Stimulated activated CD8-positive, alpha-beta memory T cell treated with anti-CD3 and anti-CD28 coated beads, Interleukin-4, amount 100 ng/mL, for 4 hours (primary cell): ENCODE results near the gene TBC1D14.

Experiments used
- DNase-seq, 2 donors: peaks; one replicate each; pipeline ENCODE4 v3.0.0-alpha.2; 2020; ENCODE audit warnings: low read depth in 2 of 2, low spot score in 1 of 2

TBC1D14 gene

GRCh38 chr4:6999172-7000086 is 89.8 kb downstream of the TBC1D14 start:
- no peak for DNase-seq

GRCh38 chr4:7000421-7001176 is 91.0 kb downstream of the TBC1D14 start:
- DNase-seq: no peak

GRCh38 chr4:7001271-7001670 is 91.6 kb downstream of the TBC1D14 start:
- no peak for DNase-seq

- DNase-seq: no peak
Measured at GRCh38 chr4:7002336-7002735, 92.7 kb downstream of the TBC1D14 start.

GRCh38 chr4:7003176-7003878 is 93.7 kb downstream of the TBC1D14 start:
- no peak for DNase-seq

- DNase-seq: no peak
Measured at GRCh38 chr4:7003879-7004240, 94.2 kb downstream of the TBC1D14 start.

- DNase-seq: no peak
Measured at GRCh38 chr4:7004331-7004730, 94.7 kb downstream of the TBC1D14 start.

- DNase-seq: no peak
Measured at GRCh38 chr4:7005571-7005970, 95.9 kb downstream of the TBC1D14 start.

- no peak for DNase-seq
Measured at GRCh38 chr4:7006411-7006810, 96.8 kb downstream of the TBC1D14 start.

GRCh38 chr4:7007142-7007907 is 97.7 kb downstream of the TBC1D14 start:
- no peak for DNase-seq

GRCh38 chr4:7007944-7008343 is 98.3 kb downstream of the TBC1D14 start:
- DNase-seq: no peak

GRCh38 chr4:7009564-7009963 is 99.9 kb downstream of the TBC1D14 start:
- DNase-seq: no peak

GRCh38 chr4:7013175-7013574 is 103.5 kb downstream of the TBC1D14 start:
- DNase-seq: no peak

GRCh38 chr4:7014815-7015214 is 105.2 kb downstream of the TBC1D14 start:
- DNase-seq: no peak

- no peak for DNase-seq
Measured at GRCh38 chr4:7015383-7016035, 105.9 kb downstream of the TBC1D14 start.

- DNase-seq: no peak
Measured at GRCh38 chr4:7016086-7016485, 106.5 kb downstream of the TBC1D14 start.

GRCh38 chr4:7016512-7016911 is 106.9 kb downstream of the TBC1D14 start:
- no peak for DNase-seq

GRCh38 chr4:7017446-7018048 is 107.9 kb downstream of the TBC1D14 start:
- DNase-seq: no peak

- DNase-seq: no peak
Measured at GRCh38 chr4:7018281-7018680, 108.7 kb downstream of the TBC1D14 start.

GRCh38 chr4:7019367-7019766 is 109.7 kb downstream of the TBC1D14 start:
- DNase-seq: no peak
